CD4-positive, alpha-beta memory T cell (primary cell): ENCODE measurements around the gene MPHOSPH9. TPM values are rescaled to one million over a fixed set of nuclear protein-coding genes. Genes with fewer than 3 reads are reported as not detected.

Source experiments
- CTCF ChIA-PET: fragments of 350-600 bp; sonication (Branson Sonifier 250); formaldehyde crosslinking; loops from one replicate; lab custom pipeline; 2021; ENCODE audit warnings: inconsistent platforms; ENCODE audit not compliant: partially characterized antibody; lab: Charles Lee
- POLR2A ChIA-PET: fragments of 350-600 bp; sonication (Branson Sonifier 250); formaldehyde crosslinking; loops from one replicate; lab custom pipeline; 2021; ENCODE audit not compliant: partially characterized antibody; lab: Charles Lee
- DNase-seq, 5 donors: peaks; one replicate each; pipeline versions ENCODE4 v3.0.0 to v3.0.0-alpha.2; 2020 to 2022; ENCODE audit warnings: mixed read lengths in 1 of 5
- H3K27ac ChIP-seq: one replicate; pipeline ENCODE4 v1.7.0; 2013; ENCODE audit warnings: low read depth, low read length
- H3K27me3 ChIP-seq: 2 replicates; pipeline ENCODE4 v1.7.0; 2013; ENCODE audit warnings: mild to moderate bottlenecking, low read length, moderate library complexity; ENCODE audit not compliant: insufficient read depth
- H3K36me3 ChIP-seq: 2 replicates; pipeline ENCODE4 v1.7.0; 2013; ENCODE audit warnings: mild to moderate bottlenecking, low read length, moderate library complexity; ENCODE audit not compliant: insufficient read depth
- H3K4me1 ChIP-seq: 2 replicates; pipeline ENCODE4 v1.7.0; 2013; ENCODE audit warnings: mild to moderate bottlenecking, low read length, moderate library complexity; ENCODE audit not compliant: insufficient read depth
- H3K4me3 ChIP-seq, 2 donors: one replicate each; pipeline ENCODE4 v1.7.0; 2013; ENCODE audit warnings: low read length in 2 of 2, mild to moderate bottlenecking in 1 of 2
- H3K9me3 ChIP-seq, 2 donors: one replicate each; pipeline ENCODE4 v1.7.0; 2013; ENCODE audit warnings: low read length in 2 of 2, control low read depth in 1 of 2; ENCODE audit not compliant: control insufficient read depth in 1 of 2
- H3K27ac Mint-ChIP-seq, 7 donors: one replicate each; pipeline ENCODE4 v1.8.0; 2020 to 2021; ENCODE audit warnings: mixed read lengths in 7 of 7, mild to moderate bottlenecking in 6 of 7, inconsistent platforms in 3 of 7, moderate library complexity in 3 of 7
- H3K27me3 Mint-ChIP-seq, 2 donors: one replicate each; pipeline ENCODE4 v1.8.0; 2020 to 2021; ENCODE audit warnings: mixed read lengths in 2 of 2
- H3K36me3 Mint-ChIP-seq, 2 donors: one replicate each; pipeline ENCODE4 v1.8.0; 2020 to 2021; ENCODE audit warnings: mixed read lengths in 2 of 2, inconsistent platforms in 1 of 2, mild to moderate bottlenecking in 1 of 2
- H3K4me1 Mint-ChIP-seq, 4 donors: one replicate each; pipeline ENCODE4 v1.8.0; 2020 to 2021; ENCODE audit warnings: mixed read lengths in 4 of 4, mild to moderate bottlenecking in 1 of 4
- H3K4me3 Mint-ChIP-seq, 8 donors: one replicate each; pipeline ENCODE4 v1.8.0; 2020 to 2021; ENCODE audit warnings: mixed read lengths in 8 of 8, mild to moderate bottlenecking in 7 of 8, moderate library complexity in 6 of 8, inconsistent platforms in 3 of 8
- H3K9me3 Mint-ChIP-seq, 8 donors: one replicate each; pipeline ENCODE4 v1.8.0; 2020 to 2021; ENCODE audit warnings: mixed read lengths in 8 of 8, mild to moderate bottlenecking in 5 of 8, inconsistent platforms in 3 of 8, moderate library complexity in 1 of 8
- intact Hi-C: fragments of 100-400 bp; cut with micrococcal nuclease; formaldehyde crosslinking; loops from one replicate; pipeline ENCODE4 v1.15.1; 2023
- polyA plus RNA-seq, 2 donors: library from polyadenylated mRNA; unstranded; fragments of 300-500 nt; fragmentation: Illumina TruSeq; gene quantifications; one replicate each; pipeline ENCODE4 v1.2.3, GENCODE V29; 2021
- total RNA-seq, 2 experiments: library from RNA; stranded (reverse); gene quantifications; one replicate each; pipeline ENCODE4 v1.2.3, GENCODE V29; 2021

The MPHOSPH9 gene, protein sequence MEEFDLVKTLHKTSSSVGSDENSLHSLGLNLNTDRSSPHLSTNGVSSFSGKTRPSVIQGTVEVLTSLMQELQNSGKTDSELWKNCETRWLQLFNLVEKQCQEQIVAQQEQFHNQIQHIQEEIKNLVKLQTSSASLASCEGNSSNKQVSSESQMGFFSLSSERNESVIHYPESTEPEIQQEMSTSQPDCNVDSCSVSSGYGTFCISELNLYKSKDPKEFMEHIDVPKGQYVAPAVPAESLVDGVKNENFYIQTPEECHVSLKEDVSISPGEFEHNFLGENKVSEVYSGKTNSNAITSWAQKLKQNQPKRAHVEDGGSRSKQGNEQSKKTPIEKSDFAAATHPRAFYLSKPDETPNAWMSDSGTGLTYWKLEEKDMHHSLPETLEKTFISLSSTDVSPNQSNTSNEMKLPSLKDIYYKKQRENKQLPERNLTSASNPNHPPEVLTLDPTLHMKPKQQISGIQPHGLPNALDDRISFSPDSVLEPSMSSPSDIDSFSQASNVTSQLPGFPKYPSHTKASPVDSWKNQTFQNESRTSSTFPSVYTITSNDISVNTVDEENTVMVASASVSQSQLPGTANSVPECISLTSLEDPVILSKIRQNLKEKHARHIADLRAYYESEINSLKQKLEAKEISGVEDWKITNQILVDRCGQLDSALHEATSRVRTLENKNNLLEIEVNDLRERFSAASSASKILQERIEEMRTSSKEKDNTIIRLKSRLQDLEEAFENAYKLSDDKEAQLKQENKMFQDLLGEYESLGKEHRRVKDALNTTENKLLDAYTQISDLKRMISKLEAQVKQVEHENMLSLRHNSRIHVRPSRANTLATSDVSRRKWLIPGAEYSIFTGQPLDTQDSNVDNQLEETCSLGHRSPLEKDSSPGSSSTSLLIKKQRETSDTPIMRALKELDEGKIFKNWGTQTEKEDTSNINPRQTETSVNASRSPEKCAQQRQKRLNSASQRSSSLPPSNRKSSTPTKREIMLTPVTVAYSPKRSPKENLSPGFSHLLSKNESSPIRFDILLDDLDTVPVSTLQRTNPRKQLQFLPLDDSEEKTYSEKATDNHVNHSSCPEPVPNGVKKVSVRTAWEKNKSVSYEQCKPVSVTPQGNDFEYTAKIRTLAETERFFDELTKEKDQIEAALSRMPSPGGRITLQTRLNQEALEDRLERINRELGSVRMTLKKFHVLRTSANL
- total RNA-seq (10 to 100 TPM; 57.9 to 62.7 TPM), polyA plus RNA-seq (10 to 100 TPM; 14.1 to 32.3 TPM)

DNA sequence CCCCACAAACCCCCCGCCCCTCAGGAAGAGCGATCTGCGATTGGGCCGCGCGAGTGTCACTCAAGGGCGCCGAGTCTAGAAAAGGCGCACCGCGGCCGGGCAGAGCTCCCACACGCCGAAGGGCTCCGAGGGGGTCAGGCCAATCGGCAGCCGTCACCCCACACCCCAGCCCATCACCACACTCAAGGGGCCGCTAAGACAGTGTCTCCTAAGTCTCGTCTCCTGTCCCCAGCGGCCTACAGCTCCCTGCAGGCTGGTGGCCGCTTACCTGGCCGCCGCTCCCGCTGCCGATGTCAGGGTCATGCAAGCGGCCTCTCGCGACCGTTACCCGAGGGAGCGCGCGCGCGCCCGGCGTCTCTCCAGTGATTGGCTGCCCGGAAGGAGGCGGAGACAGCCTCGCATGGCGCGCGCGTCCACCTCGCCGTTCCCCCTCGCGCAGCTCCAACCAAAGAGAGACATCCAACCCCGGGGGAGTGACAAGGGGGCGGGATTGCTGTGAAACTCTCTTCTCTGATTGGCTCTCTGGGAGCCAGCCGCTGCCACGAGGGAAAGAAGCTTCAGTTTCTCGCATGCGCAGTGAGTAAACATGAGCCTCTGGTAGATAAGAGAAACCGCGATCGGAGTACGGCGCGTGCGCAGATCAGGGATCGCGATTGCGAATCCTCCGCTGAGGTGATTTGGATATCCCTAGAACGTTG, at the start of gene MPHOSPH9, which contains the start of gene MTRFR:
TSS of gene MPHOSPH9 (minus strand) at position 335 of the 698 bp plus-strand sequence. CDS start 2,777 bp downstream, outside the sequence.
TSS of gene MTRFR (plus strand) at position 630 of the 698 bp plus-strand sequence. CDS start 20,239 bp downstream, outside the sequence.
- CTCF ChIA-PET, result interaction anchor here (0.6 to 12.7 kb wide), 15 partner anchors 9 to 386 kb away, joined by 3 to 204 read pairs (median 4); partner anchors contain the start of genes ARL6IP4 and DDX55
- Histone ChIP-seq H3K4me1 (peaks cover 86% of the 10 kb centered on the region), H3K9me3 (no peaks in the 10 kb centered on the region), H3K36me3 (no peaks in the 10 kb centered on the region), H3K4me3 (peak within 1 kb of the TSS; percentile 82 to 99), H3K27me3 (no peaks in the 10 kb centered on the region), H3K27ac (peak within 1 kb of the TSS; percentile 88)
- POLR2A ChIA-PET, result interaction anchor here (0.5 to 9.2 kb wide), 73 partner anchors 9 to 1686 kb away, joined by 3 to 253 read pairs (median 5); partner anchors contain the start of genes ABCB9, ARL6IP4, ATP6V0A2 and DDX55
- peak; percentile 99 to 100 (median 100) for DNase-seq
- H3K4me3 Mint-ChIP-seq, result peak within 1 kb of the TSS; percentile 96 to 100 (median 99)
- intact Hi-C loops, result loop anchor here (1.0 to 2.0 kb wide), 6 partner anchors 10 to 740 kb away; partner anchors contain the start of genes CCDC92, OGFOD2, TMED2 and ZNF664
- H3K27me3 Mint-ChIP-seq, result no peaks in the 10 kb centered on the region
- H3K36me3 Mint-ChIP-seq, result peaks cover 12 to 29% of the 10 kb centered on the region in 2 donors
- no peaks in the 10 kb centered on the region for H3K9me3 Mint-ChIP-seq
- peaks cover 40 to 81% (median 60%) of the 10 kb centered on the region in 4 donors for H3K4me1 Mint-ChIP-seq
- H3K27ac Mint-ChIP-seq, result peak within 1 kb of the TSS; percentile 96 to 100 (median 99)

DNA sequence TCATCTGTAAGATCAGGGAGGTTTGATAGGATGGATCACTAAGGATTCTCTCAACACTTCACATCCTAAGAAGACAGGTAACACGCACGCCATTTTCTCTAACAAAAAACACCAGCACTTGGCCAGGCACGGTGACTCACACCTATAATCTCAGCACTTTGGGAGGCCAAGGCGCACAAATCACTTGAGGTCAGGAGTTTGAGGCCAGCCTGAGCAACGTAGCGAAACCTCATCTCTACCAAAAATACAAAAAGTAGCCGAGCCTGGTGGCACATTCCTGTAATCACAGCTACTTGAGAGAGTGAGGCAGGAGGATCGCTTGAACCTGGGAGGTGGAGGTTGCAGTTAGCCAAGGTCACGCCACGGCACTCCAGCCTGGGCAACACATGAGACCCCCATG, 49.2 kb upstream of the MPHOSPH9 start:
- no peak for DNase-seq
- Histone ChIP-seq H3K4me3 (no peak overlapping the region), H3K27me3 (no peaks in the 10 kb centered on the region), H3K27ac (no peak overlapping the region), H3K36me3 (no peaks in the 10 kb centered on the region), H3K4me1 (no peaks in the 10 kb centered on the region), H3K9me3 (no peaks in the 10 kb centered on the region)
- Mint-ChIP-seq H3K4me1 (peaks cover 0 to 3% (median 0%) of the 10 kb centered on the region in 4 donors), H3K4me3 (no peak overlapping the region), H3K27me3 (no peaks in the 10 kb centered on the region), H3K27ac (no peak overlapping the region), H3K36me3 (no peaks in the 10 kb centered on the region), H3K9me3 (no peaks in the 10 kb centered on the region)
- POLR2A ChIA-PET, result no interaction called here
- intact Hi-C loops, result no loop called here
- CTCF ChIA-PET, result no interaction called here

DNA sequence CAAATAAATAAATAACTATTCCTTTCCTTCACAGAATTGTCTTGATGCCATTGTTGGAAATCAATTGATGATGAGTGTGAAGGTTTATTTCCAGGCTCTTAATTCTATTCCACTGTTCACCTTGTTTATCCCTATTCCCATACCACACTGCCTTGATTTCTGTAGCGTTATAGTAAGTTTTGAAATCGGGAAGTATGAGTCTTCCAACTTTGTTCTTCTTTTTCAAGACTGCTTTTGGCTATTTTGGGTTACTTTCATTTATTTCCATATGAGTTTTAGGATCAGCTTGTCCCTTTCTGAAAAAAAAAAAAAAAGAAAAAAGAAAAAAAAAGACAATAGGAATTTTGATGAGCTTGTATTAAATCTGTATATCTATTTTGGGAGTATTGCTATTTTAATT, 48.0 kb upstream of the MPHOSPH9 start:
- H3K4me1 Mint-ChIP-seq, result peaks cover 0 to 3% (median 0%) of the 10 kb centered on the region in 4 donors
- H3K9me3 Mint-ChIP-seq, result no peaks in the 10 kb centered on the region
- Histone ChIP-seq H3K4me3 (no peak overlapping the region), H3K4me1 (no peaks in the 10 kb centered on the region), H3K27ac (no peak overlapping the region), H3K27me3 (no peaks in the 10 kb centered on the region), H3K36me3 (no peaks in the 10 kb centered on the region), H3K9me3 (no peaks in the 10 kb centered on the region)
- CTCF ChIA-PET, result interaction anchor here (0.6 kb wide), 1 partner anchor 1028 kb away, joined by 3 read pairs; no protein-coding TSS in a partner anchor
- intact Hi-C loops, result no loop called here
- H3K36me3 Mint-ChIP-seq, result no peaks in the 10 kb centered on the region
- H3K27ac Mint-ChIP-seq, result no peak overlapping the region
- no peak for DNase-seq
- H3K4me3 Mint-ChIP-seq, result no peak overlapping the region
- H3K27me3 Mint-ChIP-seq, result no peaks in the 10 kb centered on the region
- POLR2A ChIA-PET, result no interaction called here

DNA sequence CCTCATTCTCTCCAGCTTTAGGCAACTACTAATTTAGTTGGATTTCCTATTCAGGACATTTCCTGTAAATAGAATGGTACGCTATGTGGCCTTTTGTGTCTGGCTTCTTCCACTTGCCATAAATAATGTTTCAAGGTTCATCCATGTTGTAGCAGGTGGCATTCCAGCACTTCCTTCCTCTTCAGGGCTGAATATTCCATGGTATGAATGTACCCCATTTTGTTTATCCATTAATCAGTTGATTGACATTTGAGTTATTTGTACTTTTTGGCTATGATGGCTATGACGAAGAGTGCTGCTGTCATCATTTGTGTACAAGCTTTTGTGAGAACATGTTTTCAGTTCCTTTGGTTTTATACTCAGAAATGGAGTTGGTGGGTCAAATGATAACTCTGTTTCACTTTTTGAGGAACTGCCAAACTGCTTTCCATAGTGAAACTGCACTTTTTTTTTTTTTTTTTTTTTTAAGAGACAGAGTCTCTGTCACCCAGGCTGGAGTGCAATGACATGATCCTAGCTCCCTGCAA, 45.2 kb upstream of the MPHOSPH9 start:
- Histone ChIP-seq H3K9me3 (no peaks in the 10 kb centered on the region), H3K4me3 (no peak overlapping the region), H3K27ac (no peak overlapping the region), H3K36me3 (no peaks in the 10 kb centered on the region), H3K27me3 (no peaks in the 10 kb centered on the region), H3K4me1 (no peaks in the 10 kb centered on the region)
- peaks cover 0 to 3% (median 0%) of the 10 kb centered on the region in 4 donors for H3K4me1 Mint-ChIP-seq
- H3K4me3 Mint-ChIP-seq, result no peak overlapping the region
- CTCF ChIA-PET, result interaction anchor here (0.7 kb wide), 2 partner anchors 62 to 335 kb away, joined by 3 to 5 read pairs; no protein-coding TSS in a partner anchor
- no peaks in the 10 kb centered on the region for H3K36me3 Mint-ChIP-seq
- intact Hi-C loops, result no loop called here
- no peaks in the 10 kb centered on the region for H3K27me3 Mint-ChIP-seq
- no peak for DNase-seq
- POLR2A ChIA-PET, result no interaction called here
- no peak overlapping the region for H3K27ac Mint-ChIP-seq
- H3K9me3 Mint-ChIP-seq, result no peaks in the 10 kb centered on the region

DNA sequence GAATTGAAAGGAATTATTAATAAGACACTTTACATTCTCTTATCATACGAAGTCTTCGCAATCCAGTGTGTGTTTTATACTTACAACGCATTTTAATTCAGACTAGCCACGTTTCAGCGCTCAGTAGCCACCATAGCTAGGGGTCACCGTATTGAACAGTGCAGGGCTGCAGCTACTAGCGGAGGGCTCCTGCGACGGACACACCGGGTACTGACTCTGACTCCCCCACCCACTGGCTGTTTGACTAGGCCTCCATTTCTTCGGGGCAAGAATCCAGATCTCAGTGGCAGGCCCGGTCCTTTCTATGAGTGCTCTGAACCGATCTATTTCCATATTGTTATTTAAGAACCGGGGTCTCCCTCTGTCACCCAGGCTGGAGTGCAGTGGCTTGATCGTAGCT, 40.2 kb upstream of the MPHOSPH9 start:
- no peak overlapping the region for H3K4me3 ChIP-seq
- ChIA-PET POLR2A (interaction anchor here (0.8 kb wide), 1 partner anchor 115 kb away, joined by 3 read pairs; no protein-coding TSS in a partner anchor), CTCF (interaction anchor here (0.8 kb wide), 1 partner anchor 67 kb away, joined by 4 read pairs; no protein-coding TSS in a partner anchor)
- no peak overlapping the region for H3K27ac ChIP-seq
- peak overlapping the region in 1 of 7 donors; percentile 70 for H3K27ac Mint-ChIP-seq
- peaks cover 15% of the 10 kb centered on the region for H3K4me1 ChIP-seq
- H3K9me3 ChIP-seq, result no peaks in the 10 kb centered on the region
- no peak for DNase-seq
- H3K9me3 Mint-ChIP-seq, result no peaks in the 10 kb centered on the region
- peaks cover 10 to 21% (median 15%) of the 10 kb centered on the region in 4 donors for H3K4me1 Mint-ChIP-seq
- H3K27me3 ChIP-seq, result no peaks in the 10 kb centered on the region
- intact Hi-C loops, result no loop called here
- no peaks in the 10 kb centered on the region for H3K36me3 ChIP-seq
- H3K36me3 Mint-ChIP-seq, result no peaks in the 10 kb centered on the region
- H3K4me3 Mint-ChIP-seq, result peak overlapping the region in 6 of 8 donors; percentile 47 to 83 (median 74)
- H3K27me3 Mint-ChIP-seq, result no peaks in the 10 kb centered on the region
